Ovary (tissue), 9 donors: ENCODE results near the gene THAP10. TPM values are rescaled to one million over a fixed set of nuclear protein-coding genes. Genes with fewer than 3 reads are reported as not detected.
"Not testable (repeated sequence)": the region's sequence is repeated elsewhere in the genome, so short reads cannot be mapped to it uniquely, and the experiment has no call there.

Experiments used
- DNase-seq, 5 donors: peaks; one replicate each; pipeline ENCODE4 v3.0.0-alpha.2; 2019 to 2020
- H3K27ac ChIP-seq, 2 donors: fragments of 200-600 bp; one replicate each; pipeline versions ENCODE4 v1.5.1 to v1.8.0; 2019 to 2022
- H3K27me3 ChIP-seq: fragments of 200-600 bp; one replicate; pipeline ENCODE4 v1.8.0; 2022
- H3K36me3 ChIP-seq: fragments of 200-600 bp; sonication (generic); one replicate; pipeline ENCODE4 v1.5.1; 2019
- H3K4me1 ChIP-seq: one replicate; pipeline ENCODE4 v1.8.1; 2013; ENCODE audit warnings: mild to moderate bottlenecking, moderate library complexity; ENCODE audit not compliant: insufficient read depth
- H3K4me3 ChIP-seq: fragments of 200-600 bp; sonication (generic); one replicate; pipeline ENCODE4 v1.5.1; 2017
- H3K9me3 ChIP-seq, 2 donors: fragments of 200-600 bp in 1 of 2; sonication (generic) in 1 of 2; one replicate each; pipeline versions ENCODE4 v1.5.1 to v1.8.1; 2013 to 2019; ENCODE audit warnings: mild to moderate bottlenecking in 1 of 2, moderate library complexity in 1 of 2
- EP300 ChIP-seq: sonication (generic); formaldehyde crosslinking; IDR thresholded peaks from one replicate; pipeline ENCODE4 v1.6.1; 2017; ENCODE audit warnings: antibody characterized with exemption
- POLR2A ChIP-seq: fragments of 450-650 bp; IDR thresholded peaks from one replicate; pipeline ENCODE4 v1.6.1; 2017; ENCODE audit warnings: antibody characterized with exemption, mild to moderate bottlenecking, moderate library complexity
- WGBS, 3 donors: extraction: QIAGEN DNeasy Blood & Tissue Kit in 1 of 3; methylation state at CpG; one replicate each; pipeline versions ENCODE4 v1.1.5 to v1.1.7; 2013 to 2017; 5-methylcytosine and 5-hydroxymethylcytosine counted together
- intact Hi-C, 4 donors: fragments of 100-400 bp; cut with DNase I; formaldehyde crosslinking; loops; one replicate each; pipeline versions ENCODE4 v1.11.0 to v1.15.1; 2022 to 2023
- polyA plus RNA-seq, 2 donors: library from polyadenylated mRNA; stranded (reverse); fragments of 200-250 nt in 1 of 2; fragments of 350-450 nt in 1 of 2; fragmentation: Illumina TruSeq in 1 of 2; extraction: RNeasy Lipid Tissue Mini Kit (QIAGEN cat#74804) in 1 of 2; gene quantifications; one replicate each; pipeline ENCODE4 v1.2.3, GENCODE V29; 2013 to 2014
- total RNA-seq, 7 donors: library from RNA; depleted of rRNA in 2 of 7; stranded (reverse); fragments of >200 nt in 2 of 7; fragmentation: NEBNext Ultra II Directional in 3 of 7; extraction: Animal tissue kit (Norgen Biotek cat#: 25700) in 3 of 7; gene quantifications; one replicate each; pipeline versions ENCODE4 v1.1.0 to v1.2.4, GENCODE V29; 2016 to 2023
- TF ChIP-seq, protein P1 (sequence below), 3 donors: fragments of 450-650 bp in 2 of 3; fragments of 200-600 bp in 1 of 3; IDR thresholded peaks; one replicate each; pipeline versions ENCODE4 v1.5.1 to v1.8.0; 2016 to 2022; ENCODE audit warnings: antibody characterized with exemption in 3 of 3, mild to moderate bottlenecking in 1 of 3
- donor health status: DM: no; HTN: no; CAD: no; lungs with moderate emphysema.
- donor health status: DM: no; HTN: no; CAD: no.
- donor health status: Bipolar disorder and iron deficiency.
- donor health status: DM: yes; HTN: yes; CAD: no.
- donor health status: DM: no; HTN: no; CAD: no.
- donor health status: DM: yes; HTN: yes; CAD: no.

THAP10 gene
- total and polyA plus RNA-seq, 9 donors, result 2.6 to 5.0 (median 3.7) TPM

DNA sequence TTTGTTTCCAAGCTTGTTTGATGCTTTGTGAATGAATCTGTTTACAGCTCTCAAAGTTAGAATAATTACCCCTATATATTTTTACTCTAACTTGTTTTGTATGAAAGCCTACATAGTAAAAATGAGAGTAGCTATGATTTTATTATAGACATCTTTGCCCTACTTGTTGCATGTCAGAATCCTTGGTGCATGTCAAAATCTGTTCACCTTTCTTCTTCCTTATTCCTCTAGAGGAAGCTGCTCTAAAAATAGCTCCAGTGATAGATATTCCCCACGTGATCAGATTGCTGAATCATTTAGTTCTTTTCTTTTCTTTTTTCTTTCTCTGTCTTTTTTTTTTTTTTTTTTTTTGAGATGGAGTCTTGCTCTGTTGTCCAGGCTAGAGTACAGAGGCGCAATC, 40.2 kb upstream of the THAP10 start:
- TF ChIP-seq, protein P1, sequence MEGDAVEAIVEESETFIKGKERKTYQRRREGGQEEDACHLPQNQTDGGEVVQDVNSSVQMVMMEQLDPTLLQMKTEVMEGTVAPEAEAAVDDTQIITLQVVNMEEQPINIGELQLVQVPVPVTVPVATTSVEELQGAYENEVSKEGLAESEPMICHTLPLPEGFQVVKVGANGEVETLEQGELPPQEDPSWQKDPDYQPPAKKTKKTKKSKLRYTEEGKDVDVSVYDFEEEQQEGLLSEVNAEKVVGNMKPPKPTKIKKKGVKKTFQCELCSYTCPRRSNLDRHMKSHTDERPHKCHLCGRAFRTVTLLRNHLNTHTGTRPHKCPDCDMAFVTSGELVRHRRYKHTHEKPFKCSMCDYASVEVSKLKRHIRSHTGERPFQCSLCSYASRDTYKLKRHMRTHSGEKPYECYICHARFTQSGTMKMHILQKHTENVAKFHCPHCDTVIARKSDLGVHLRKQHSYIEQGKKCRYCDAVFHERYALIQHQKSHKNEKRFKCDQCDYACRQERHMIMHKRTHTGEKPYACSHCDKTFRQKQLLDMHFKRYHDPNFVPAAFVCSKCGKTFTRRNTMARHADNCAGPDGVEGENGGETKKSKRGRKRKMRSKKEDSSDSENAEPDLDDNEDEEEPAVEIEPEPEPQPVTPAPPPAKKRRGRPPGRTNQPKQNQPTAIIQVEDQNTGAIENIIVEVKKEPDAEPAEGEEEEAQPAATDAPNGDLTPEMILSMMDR (IDR thresholded peaks at IDR 0.05), result no peak
- TF ChIP-seq EP300 (no peak), POLR2A (no peak)
- no peaks in the 10 kb centered on the region for H3K36me3 ChIP-seq
- H3K4me1 ChIP-seq, result no peaks in the 10 kb centered on the region
- WGBS, 3 donors, result 87 to 89% (median 88%) methylated on average over 2 of the region's 2 CpGs
- H3K27me3 ChIP-seq, result no peaks in the 10 kb centered on the region
- no peaks in the 10 kb centered on the region for H3K9me3 ChIP-seq
- DNase-seq, result no peak
- intact Hi-C loops, result no loop called here
- no peak overlapping the region for H3K27ac ChIP-seq
- no peak overlapping the region for H3K4me3 ChIP-seq

DNA sequence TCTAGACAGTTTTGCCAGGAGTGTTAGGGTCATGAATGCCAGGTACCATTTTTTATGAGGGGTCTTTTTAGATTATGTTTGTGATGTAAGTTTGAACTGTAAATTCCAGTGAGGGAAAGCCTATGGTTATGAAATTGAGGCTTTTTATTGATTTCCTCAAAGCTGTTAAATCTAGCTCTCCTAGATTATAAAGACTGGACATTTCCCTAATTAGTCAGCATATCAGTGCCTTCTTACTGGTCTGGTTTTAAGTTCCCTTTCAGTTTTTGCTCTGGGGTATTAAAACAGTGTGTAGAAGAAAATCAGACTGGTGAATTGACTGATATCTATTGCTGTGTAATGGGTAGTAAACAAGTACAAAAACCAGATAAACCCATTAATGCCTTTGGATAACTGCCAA, 39.6 kb upstream of the THAP10 start:
- H3K27ac ChIP-seq, result no peak overlapping the region
- no peaks in the 10 kb centered on the region for H3K27me3 ChIP-seq
- no peaks in the 10 kb centered on the region for H3K36me3 ChIP-seq
- TF ChIP-seq, protein P1 (IDR thresholded peaks at IDR 0.05), result no peak
- TF ChIP-seq EP300 (no peak), POLR2A (no peak)
- H3K9me3 ChIP-seq, result no peaks in the 10 kb centered on the region
- DNase-seq, result no peak
- no peaks in the 10 kb centered on the region for H3K4me1 ChIP-seq
- no peak overlapping the region for H3K4me3 ChIP-seq
- intact Hi-C loops, result no loop called here

DNA sequence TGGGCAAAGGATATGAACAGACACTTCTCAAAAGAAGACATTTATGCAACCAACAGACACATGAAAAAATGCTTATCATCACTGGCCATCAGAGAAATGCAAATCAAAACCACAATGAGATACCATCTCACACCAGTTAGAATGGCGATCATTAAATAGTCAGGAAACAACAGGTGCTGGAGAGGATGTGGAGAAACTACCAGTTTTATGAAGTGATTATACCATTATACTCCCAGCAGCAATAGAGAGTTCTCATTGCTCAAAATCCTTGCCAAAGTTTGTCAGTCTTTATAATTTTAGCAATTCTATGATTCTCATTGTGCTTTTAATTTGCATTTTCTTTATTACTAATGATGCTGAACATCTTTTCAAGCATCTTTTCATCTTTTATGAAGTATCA, 34.7 kb upstream of the THAP10 start:
- H3K36me3 ChIP-seq, DNase-seq, H3K9me3 ChIP-seq, H3K27ac ChIP-seq, H3K4me3 ChIP-seq, H3K4me1 ChIP-seq, H3K27me3 ChIP-seq: not testable (repeated sequence)
- intact Hi-C loops, result loop anchor here in 1 of 4 donors (2.0 kb wide), 1 partner anchor 14 kb away; no protein-coding TSS in a partner anchor
- WGBS, 3 donors, result 94 to 97% (median 95%) methylated on average over 1 of the region's 1 CpG

DNA sequence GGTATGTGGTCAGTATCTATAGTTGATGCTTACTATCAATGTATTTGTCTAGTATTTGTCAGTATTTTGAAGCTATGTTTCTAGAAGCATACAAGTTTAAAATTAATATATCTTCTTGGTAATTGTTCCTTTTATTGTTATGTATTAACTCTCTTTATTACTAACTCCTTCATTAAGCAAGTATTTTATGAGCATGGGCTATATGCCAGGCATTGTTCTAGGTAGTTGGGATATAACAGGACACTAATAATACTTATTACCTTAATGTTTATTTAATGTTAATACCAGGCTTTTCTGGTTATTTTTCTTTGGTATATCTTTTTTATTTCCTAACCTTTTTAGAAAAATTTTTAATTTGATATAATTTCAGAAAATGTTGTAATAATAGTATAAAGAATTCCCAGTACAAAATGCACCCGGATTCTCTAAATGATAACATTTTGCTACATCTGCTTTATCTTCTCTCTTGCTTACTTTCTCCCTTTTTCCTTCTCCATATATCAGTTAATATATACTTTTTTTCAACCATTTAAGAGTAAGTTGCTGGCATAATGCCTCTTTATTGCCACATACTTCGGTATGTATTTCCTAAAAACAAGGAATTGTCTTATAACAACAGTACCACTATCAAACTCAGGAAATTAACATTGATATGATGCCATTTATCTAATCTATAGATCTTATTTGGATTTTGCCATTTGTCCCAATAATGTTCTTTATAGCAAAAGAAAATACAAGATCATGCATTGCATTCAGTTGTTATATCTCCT, 31.3 kb upstream of the THAP10 start:
- H3K27me3 ChIP-seq, result no peaks in the 10 kb centered on the region
- H3K9me3 ChIP-seq, result no peaks in the 10 kb centered on the region
- intact Hi-C loops, result no loop called here
- no peak overlapping the region for H3K27ac ChIP-seq
- H3K4me1 ChIP-seq, result no peaks in the 10 kb centered on the region
- H3K4me3 ChIP-seq, result no peak overlapping the region
- DNase-seq, result no peak
- TF ChIP-seq EP300 (no peak), POLR2A (no peak)
- TF ChIP-seq, protein P1 (IDR thresholded peaks at IDR 0.05), result no peak
- no peaks in the 10 kb centered on the region for H3K36me3 ChIP-seq
- WGBS, 3 donors, result 87 to 93% (median 92%) methylated on average over 2 of the region's 2 CpGs

DNA sequence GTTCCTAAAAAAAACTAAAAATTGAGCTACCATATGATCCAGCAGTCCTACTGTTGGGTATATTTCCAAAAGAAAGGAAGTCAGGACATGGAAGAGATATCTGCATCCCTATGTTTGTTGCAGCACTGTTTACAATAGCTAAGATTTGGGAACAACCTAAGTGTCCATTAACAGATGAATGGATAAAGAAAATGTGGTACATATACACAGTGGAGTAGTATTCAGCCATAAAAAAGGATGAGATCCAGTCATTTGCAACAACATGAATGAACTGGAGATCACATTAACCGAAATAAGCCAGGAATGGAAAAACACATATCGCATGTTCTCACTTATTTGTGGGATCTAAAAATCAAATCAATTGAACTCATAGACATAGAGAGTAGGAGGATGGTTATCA, 29.9 kb upstream of the THAP10 start:
- H3K36me3 ChIP-seq, result no peaks in the 10 kb centered on the region
- no peak for DNase-seq
- TF ChIP-seq EP300 (no peak), POLR2A (no peak)
- TF ChIP-seq, protein P1 (IDR thresholded peaks at IDR 0.05), result no peak
- no peak overlapping the region for H3K27ac ChIP-seq
- no peaks in the 10 kb centered on the region for H3K27me3 ChIP-seq
- WGBS, 3 donors, result 98 to 99% (median 99%) methylated on average over 2 of the region's 2 CpGs
- no peaks in the 10 kb centered on the region for H3K9me3 ChIP-seq
- H3K4me1 ChIP-seq, result no peaks in the 10 kb centered on the region
- no peak overlapping the region for H3K4me3 ChIP-seq
- intact Hi-C loops, result no loop called here
